ENCODE data around the gene KCNQ1.

Gene KCNQ1

DNA sequence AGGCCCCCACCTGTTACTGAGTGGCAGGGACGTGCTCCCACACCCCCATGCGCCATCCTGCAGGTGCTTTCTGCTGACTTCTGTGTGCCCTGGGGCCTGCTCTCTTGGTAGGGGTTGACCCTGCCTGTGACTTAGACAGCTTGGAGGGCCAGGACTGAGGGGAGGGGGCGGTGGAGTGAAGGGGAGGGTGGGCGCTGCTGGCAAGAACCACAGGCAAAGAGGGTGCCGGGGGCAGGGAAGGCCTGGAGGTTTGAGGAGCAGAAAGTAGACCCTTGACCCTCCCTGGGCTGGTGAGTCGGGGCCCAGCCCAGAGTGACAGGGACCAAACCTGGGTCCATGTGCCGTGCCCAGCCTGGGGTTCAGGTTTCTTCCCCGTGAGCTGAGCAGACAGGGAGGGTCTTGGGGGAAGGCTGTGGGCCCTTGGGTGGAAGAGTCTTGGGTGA lies 17.8 kb downstream of the KCNQ1 start:
- no peak for DNase-seq

DNA sequence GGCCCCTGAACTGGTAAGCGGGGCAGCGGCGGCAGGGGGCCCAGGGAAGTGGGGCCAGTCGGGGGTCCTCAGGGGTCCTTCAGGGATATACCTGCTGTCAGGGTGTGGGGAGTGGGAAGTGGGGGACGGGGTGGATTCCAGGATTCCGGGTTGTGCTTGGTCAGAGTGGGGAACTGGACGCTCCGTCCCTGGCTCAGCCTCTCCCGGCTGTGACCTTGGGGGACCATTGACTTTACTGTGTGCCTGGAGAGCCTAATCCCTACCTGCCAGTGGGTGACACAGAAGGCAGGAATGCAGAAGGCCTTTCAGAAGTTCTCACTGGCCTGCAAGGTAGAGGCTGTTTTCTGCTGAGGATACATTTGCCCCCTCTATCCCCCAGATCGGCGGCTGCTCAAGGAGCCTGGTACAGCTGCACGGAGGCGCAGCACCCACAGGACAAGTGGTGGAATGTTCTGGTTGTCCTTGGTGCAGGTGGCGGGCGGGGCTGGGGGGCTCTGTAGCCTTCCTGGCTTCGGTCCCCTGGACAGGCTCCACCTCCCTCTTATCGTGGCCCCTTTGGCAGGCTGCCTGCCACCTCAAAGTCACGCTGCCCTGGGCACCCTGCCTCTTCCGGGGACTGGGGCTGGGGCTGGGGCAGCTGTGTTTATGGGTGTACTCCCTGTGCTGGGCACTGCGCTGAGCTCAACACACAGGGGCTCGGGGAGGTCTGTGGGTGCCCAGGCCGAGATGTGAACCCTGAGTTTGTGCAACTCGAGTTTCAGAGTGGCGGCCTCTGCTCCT lies 18.4 kb downstream of the KCNQ1 start:
- DNase-seq, result no peak

DNA sequence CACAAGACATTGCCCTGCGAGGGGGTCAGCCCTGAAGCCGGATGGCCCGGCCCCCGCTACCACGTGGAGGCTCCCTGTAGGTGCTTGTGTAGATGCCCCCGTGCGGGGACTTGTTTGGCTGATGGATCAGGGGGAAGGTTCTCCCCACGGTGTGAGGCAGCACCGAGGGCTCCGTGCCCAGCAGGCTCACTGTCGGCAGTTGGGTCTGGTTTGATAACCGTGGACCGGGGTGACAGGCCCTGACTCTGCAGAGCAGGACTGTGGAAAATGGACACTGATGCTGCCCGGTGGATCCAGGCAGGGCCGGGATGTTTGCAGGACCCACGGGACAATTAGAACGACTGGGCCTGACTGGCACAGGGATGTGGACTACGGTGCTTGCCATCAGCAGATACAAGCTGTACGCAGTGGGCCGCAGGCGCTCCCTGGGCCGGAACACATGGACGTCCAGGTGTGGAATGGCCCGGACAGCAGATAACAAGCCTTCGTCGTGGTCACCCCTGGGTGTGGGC lies 19.0 kb downstream of the KCNQ1 start:
- no peak for DNase-seq

DNA sequence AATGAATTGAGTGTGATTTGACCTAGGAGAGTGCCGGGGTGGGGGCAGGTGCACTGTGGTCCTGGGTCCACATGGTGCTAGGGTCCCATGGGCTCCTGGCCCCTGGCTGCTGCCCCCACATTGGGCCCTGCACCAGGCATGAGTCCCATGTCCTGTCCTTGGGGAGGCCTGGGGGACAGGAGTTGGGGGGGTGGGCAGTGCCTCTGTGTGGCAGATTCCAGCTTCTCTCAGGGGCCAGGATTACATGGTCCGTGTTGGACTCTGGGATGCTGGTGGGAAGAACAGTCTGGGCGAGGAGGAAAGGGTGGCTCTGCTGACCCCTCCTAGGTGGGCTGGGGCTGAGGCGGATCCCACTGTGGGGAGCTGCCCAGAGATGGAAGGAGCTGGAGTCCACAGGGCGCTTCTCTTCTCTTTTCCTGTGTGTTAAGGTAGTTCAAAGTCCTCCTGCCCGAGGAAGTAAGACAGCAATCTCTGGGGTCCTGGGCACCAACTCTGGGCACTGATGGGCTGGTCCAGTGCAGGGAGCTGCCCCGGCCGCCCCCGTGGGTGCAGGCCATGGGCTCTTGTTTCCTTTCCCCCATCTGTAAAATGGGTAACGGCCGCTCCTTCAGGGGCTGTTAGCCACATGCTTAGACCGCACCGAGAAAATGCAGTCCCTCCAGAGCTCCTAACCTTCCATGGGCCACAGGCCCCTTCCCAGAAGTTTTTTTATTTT lies 19.8 kb downstream of the KCNQ1 start:
- no peak for DNase-seq

DNA sequence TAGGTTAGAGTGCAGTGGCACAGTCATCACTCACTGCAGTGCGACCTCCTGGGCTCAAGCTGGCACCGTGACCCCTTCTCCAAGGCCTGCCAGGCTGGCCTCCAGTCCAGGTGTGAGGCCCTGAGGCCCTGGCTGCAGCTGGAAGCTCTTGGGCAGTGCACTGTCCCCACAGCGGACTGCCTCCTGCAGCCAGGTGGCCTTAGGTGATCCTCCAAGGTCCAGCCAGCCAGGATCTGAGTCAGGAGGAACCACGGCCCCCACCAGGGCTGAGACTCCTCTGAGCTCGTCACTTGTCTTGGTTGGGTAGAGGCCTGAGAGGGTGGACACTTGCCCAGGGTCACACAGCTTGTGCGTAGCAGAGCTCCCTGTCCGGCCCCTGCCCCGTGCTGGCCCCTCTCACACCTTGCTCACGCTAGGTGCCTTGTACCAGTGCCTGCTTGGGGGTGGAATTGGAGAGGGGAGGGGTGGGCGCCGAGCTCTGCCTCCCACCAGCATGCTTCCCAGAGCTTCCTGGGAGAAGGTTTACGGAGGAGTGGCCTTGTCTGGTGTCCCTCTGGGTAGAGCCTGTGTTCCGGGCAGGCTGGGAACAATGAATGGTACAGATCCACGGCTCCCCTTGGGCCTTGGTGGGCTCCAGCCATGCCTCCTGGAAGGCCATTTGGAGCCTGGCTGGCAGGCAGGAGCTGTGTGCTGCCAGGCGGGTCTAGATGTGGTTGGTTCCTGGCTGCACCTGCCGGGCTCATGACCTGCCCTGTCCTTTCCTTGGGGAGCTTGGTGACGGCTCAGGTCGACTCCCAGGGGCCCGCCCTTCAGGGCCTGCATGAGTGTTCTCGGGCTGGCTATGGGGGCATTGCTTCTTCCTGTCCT lies 20.6 kb downstream of the KCNQ1 start:
- DNase-seq, result no peak

DNA sequence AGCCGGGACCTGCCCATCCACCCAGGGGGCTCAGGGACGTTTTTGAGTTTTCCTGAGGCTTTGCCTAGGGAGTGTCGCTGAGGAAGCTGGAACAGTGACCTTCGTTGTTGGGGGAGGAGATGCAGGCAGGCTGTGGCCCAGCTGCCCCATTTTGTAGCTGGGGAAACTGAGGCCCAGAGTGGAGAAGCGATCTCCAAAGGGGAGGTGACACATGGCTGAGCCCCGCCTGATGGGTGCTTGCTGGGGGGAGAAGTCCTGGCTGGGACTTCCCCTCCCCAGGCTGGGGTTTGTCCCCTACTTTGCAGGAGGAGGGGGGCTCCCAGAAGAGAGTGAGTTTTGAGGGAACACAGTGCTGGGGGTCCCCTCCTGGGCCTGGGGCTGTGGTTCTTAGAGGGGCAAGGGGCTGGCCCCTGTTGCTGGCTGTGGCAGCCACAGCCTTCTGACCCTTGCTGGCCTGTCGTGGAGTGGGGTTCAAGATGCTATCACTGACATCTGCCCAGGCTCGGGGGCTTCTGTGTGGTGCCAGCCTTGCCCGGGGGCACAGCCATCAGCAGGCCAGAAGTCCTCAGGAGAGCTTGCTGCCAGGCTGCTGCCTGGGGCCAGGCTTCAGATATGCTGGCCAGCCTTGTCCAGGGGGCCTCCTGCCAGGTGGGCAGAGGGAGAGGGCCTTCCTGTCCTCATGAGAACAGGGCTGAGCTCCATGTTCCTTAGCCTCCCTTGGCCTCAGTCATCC lies 21.4 kb downstream of the KCNQ1 start:
- DNase-seq, result no peak

DNA sequence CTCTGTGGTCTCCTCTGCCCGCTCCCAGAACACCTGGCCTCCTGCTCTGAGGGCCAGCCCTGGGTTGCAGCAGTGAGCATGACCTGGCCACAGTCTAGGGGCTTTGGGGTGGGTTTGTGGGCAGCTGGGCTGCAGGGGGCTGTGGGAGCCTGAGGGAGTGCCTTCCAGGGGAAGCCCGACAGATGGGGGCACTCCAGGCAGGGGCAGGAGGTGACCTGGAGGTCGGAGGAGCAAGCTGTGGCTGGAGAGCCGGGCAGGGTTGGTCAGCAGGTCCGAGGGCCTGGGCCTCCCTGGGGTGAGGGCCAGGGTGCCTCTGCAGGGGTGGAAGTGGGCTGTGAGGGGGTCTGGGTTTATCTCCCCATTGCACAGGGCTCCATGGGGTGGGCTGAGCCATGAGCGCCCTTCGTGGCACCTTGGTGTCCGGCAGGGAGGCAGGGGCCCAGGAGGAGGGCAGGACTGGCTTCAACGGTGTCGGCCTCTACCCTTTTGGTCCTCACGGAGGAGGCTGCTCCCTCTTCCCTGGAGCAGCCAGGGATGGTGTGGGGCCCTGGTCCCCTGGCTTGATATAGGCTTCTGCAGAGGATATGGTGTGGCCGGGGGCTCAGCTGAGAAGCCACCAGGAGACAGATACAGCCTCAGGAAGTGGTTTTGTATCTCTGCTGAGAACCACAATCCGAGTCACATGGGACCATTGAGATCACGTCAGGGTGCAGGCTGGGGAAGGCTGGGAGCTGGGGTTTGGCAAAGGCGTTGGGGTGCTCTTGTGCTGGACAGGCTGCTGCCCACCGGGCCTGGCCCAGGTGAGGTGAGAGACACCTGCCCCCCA lies 22.3 kb downstream of the KCNQ1 start:
- DNase-seq, result no peak

DNA sequence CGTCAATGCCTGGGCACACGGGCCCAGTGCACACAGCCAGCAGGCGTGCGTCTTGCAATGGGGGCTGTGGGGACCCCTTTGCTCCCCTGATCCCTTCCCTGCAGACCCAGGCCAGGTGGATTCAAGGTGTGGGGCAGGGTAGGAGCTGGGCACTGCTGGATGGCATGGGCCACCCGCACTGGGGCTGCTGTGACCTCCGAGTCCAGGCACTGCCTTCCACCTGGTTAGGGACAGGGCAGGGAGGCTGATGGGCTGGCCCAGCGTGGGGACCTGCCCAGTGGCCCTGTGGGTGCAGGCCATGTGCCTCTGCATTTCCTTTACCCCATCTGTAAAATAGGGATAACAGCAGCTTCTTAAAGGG lies 22.9 kb downstream of the KCNQ1 start:
- DNase-seq, result no peak

DNA sequence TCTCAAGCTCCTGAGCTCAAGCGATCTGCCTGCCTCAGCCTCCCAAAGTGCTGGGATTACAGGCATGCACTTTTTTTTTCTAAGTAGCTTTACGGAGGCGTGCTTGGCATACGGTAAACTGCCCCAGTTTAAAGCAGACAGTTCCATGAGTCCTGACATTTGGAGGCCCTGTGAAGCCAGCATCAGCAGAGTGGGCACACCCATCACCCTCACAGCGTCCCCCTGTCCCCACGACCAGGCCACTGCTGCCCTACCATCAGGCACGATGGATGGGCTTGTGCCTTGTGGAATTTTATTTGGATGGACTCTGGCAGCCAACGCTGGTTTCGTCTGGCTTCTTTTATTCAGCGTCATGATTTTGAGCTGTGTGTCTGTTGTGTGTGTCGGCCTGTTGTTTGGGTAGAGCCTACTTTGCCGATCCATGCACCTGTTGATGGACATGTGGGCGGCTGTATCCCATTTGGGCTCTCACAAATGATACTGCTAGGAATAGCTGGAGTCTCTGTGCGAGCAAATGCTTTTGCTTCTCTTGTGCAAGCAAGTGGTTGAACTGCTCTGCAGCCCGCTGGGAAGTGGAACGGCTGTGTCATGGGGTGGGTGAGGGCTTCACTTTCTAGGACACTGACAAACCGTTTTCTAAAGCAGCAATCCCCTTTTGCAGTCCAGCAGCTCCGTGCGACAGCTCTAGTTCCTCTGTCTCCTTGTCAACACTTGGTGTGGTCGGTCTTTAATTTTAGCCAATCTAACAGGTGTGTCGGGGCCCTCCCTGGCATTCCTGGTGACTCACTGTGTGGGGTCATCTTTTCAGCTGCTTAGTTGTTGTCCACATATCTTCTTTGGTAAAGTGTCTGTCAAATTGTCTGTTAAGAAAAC lies 23.8 kb downstream of the KCNQ1 start:
- no peak for DNase-seq

DNA sequence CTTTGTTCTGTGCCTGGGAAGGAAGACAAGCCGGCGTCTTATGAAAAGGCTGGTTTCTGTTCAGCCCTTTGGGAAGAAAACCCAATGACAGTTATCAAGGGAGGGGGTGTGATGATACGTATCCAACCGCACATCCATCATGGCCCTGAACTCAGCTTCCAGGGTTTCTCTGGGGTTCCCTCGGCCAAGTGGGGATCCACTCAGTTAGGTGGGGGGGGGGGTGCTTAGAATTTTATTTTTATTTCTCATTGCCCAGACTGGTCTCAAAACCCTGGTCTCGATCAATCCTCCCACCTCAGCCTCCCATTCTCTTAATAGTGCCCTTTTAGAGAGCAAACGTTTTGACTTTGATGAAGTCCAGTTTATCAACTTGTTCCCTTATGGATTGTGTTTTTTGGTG lies 25.7 kb downstream of the KCNQ1 start:
- no peak for DNase-seq

DNA sequence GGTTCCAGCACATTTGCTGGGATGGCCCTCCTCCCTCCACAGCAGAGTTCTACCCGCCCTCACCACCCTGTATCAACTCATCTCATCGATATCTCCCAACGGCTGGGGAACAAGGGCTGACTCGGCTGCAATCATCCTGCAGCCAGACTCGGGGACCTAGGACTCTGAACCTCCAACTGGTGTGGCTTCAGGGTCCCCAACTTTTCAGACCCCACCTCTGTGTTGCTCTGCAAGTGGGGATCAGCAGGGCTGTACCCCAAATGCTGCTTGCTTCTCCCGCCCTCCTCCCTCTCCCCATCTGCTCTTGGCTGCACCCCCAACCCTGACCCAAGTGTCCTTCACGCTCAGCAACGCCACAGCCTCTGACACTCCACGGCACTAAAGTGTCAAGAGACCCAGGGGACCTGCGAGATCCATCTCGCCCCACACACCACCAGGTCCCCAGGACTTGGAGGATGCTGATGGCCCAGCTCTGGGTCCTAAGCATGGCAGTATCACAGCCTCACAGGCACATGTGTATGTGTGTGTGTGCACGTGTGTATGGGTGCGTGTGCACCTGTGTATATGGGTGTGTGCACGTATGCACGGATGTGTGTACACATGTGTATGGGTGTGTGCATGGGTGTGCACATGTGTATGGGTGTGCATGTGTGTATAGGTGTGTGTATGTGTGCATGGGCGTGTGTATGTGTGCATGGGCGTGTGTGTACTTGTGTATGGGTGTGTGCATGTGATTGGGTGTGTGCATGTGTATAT lies 26.4 kb downstream of the KCNQ1 start:
- DNase-seq, result no peak

DNA sequence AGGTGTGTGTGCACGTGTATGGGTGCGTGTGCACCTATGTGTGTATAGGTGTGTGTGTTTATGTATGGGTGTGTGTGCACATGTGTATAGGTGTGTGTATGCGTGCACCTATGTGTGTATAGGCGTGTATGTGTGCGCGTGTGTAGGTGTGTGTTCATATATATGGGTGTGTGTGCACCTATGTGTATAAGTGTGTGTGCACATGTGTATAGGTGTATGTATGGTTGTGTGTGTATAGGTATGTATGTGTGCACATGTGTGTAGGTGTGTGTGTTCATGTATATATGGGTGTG lies 26.9 kb downstream of the KCNQ1 start:
- DNase-seq, result no peak

DNA sequence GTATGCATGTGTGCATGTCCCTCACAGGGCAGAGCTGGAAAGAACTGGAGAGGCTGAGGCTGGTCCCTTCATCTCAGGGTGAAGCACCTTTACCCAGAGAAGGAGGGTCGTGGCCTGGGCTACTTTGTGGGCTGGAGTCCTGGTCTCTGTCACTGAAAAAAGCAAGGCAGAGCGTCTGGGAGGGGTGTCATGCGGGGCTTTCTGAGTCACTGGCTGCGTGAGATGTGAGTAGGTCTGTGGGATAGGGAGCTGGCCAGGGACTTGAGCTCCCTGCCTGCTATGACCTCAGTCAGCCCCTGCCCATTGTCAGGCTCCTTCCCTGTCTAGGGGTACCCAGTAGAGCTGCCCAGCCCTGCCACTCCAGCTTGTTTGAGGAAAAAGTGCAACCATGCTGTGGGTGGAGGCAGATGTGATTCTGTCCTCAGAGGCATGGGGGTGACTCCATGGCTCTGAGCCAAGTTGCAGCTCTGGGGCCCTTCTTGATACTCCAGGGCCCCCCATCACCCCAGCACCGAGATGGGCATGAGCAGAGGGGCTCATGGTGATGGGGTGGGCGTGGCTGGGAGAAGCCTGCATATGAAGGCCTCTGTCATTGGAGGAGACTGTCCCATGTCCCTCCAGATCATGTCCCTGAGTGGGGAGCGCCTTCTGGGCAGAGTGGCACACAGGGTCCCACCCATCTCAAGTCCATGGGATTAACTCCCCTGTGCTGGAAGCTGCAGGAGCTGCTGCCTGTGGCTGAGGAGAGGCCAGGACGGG lies 27.8 kb downstream of the KCNQ1 start:
- no peak for DNase-seq

DNA sequence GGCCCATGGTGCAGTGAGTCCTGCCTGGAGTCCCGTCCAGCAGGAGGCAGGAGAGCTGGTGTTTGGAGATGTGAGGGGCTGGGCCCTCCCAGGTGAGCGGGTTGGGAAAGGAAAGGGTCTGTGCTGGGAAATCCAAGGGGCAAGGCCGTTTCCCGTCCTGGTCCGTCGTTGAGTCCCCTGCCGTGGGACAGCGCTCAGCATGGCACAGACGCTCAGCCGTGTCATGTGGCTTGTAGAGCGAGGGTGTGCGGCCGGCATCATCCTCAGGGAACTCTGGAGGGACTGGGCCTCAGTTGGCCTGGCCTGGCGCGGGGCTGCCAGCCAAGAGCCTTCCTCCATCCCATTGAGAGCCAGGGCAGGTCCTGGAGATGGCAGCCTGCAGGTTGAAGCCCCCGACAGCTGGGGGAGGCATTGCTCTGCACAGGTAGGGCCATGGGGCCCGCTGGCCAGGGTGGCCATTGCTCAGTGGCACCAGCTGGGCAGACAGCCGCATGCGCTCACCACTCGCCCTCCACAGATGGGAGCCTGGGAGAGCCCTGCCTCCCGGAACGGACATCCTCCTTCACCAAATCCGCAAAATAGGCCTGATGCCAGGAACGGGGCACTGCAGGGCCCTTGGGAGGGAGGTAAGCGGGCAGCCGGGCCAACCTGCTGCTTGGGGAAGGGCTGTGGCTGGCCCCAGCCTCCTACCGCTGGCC lies 28.7 kb downstream of the KCNQ1 start:
- no peak for DNase-seq

DNA sequence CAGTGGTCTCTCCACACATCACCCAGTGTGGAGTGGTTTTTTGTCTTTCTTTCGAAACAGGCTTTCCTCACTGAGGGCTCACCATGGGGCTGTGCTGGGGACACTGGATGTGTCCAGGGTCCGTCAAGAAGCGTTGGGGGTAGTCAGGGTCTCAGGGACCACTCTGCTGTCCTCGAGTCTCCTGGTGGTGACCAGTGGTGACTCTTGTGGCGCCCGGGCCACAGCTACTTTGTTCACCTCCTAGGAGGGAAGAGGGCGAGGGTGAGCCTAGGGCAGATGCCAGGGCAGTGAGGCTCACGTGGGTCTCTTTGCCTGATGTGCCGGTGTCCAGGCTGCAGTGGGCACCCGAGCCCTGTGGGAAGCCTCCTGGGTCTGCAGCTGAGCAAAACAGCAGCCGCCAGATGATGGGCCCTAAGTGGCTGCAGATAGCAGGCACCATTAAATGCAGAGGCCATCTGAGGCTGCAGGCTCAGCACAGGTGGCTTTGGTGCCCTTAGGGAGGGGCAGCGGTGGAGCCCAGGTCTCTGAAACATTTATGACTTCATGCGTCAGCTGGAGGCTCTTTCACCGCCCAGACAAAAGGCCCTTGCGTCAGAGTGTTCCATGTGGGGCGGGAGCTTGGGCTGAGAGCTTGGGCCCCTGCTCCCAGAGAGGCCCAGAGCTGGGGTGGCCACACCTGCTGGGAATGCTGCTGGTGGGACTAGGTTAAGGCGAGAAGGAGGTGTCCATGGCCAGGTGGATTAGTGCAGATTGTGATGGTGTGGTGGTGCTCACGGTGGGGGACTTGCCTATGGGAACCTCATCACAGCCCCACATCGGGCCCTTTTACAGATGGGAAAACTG lies 29.5 kb downstream of the KCNQ1 start:
- no peak for DNase-seq

DNA sequence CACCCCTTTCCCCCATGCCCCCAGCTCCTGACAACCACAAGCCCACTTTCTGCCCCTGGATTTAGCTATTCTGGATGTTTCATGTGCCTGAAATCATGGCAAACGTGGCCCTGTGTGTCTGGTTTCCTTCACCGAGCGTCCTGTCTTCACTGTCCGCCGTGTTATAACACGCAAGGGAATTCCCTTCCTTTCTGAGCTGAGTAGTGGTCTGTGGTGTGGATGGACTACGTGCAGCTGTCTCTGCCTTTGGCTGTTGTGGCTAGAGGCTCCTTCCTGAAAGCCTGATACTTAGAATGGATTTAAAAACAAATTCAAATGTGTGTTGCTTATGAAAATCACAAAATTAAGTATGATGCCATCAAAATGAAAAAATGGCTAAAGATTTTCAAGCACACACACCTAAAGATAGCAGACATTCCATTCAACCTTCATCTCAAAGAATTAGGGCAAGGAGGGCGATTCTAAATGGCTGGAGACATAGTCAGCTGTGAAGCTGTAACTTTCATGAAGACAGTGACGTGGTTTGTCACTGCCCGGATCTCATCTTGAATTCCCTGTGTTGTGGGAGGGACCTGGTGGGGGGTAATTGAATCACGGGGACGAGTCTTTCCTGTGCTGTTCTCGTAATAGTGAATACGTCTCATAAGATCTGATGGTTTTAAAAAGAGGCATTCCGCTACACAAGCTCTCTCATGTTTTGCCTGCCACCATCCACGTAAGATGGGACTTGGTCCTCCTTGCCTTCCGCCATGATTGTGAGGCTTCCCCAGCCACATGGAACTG lies 30.5 kb downstream of the KCNQ1 start:
- no peak for DNase-seq

DNA sequence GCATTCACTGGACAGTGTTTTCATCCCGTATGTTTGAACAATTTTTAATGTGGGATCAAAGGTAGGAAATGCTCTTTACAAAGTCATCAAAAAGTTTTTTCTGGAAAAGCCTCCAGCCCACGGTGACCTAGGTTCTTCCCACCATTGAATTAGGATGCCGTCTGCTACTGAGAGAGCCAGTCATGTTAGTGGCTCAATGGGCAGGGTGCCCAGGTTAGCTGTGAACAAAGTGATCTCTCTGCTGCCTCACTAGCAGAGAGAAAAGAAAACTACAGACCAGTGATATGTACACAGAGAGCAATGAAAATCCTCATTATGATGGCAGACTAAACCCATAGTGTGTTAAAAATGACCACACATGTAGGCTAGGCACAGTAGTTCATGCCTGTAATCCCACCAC lies 32.4 kb downstream of the KCNQ1 start:
- no peak for DNase-seq

Data from fibroblast of skin of abdomen (primary cell).